ENCODE results near the gene SPNS3. TPM values are rescaled to one million over a fixed set of nuclear protein-coding genes. Genes with fewer than 3 reads are reported as not detected.
A peak's percentile ranks its signal among the peaks of the same experiment; 100 is the strongest.

The SPNS3 gene
- total and polyA plus RNA-seq, 2 of the 8 experiments (the other 6 are each of a cell fraction or from before 2014, with no cell fraction given), result not detected

DNA sequence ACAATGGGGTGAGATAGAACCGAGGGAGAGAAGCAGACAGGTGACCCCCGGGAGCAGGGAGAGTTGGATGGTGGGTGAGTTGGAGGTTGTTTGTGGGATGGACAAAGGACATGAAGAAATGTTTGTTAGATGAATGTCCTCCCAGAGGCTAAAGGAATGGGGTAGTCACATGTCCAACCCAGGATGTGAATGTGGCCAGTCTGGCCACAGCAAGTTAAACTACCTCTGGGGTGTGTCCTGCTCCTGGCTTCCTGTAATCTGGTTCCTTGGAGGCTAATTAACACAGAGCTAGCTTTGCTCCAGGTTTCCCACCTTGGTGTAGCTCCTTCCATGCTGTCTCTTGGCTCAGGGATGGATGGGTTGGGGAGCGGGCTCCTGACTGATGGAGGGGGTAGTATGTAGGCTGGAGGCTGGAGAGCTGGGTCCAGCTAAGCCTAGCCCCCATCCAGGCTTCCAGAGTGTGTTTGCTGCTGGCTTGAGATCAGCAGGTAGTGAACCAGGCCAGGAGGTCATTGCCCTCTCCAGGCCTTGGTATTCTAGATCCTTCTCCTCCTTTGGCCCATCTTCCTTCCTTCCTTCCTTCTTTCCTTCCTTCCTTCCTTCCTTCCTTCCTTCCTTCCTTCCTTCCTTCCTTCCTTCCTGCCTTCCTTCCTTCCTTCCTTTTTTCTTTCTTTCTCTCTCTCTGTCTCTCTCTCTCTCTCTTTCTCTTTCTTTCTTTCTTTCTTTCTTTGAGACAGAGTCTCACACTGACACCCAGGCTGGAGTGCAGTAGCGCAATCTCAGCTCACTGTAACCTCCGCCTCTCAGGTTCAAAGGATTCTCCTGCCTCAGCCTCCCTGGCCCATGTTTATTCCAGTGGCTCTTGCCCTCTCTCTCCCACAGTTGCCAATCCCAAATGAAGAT is 39.3 kb upstream of the SPNS3 start:
- Histone ChIP-seq H3K4me3 (ENCODE audit: extremely low read depth in 1 of 4, insufficient read depth in 2 of 4, low read depth in 3 of 4, low read length in 4 of 4) (no peak overlapping the region), H2AK5ac (ENCODE audit: low read depth, low read length) (peak overlapping the region; percentile 98), H2BK20ac (ENCODE audit: low read length) (peak overlapping the region; percentile 99), H2BK12ac (ENCODE audit: low read depth, low read length) (peak overlapping the region; percentile 100), H3K9ac (replicated peaks in 1 of 4; ENCODE audit: extremely low read depth in 1 of 4, low read depth in 3 of 4, low read length in 3 of 4) (0 out of 7 replicates have a peak overlapping the region, but pooled peaks of 1 of the 4 experiments have one; percentile 7), H3K23me2 (ENCODE audit: low read depth, low read length) (peaks cover 3% of the 10 kb centered on the region; the same call in 1 of the 2 replicates), H2AFZ (ENCODE audit: low read length) (no peak overlapping the region), H2BK15ac (ENCODE audit: low read length) (peak overlapping the region; percentile 88; the same call in 1 of the 2 replicates), H3K23ac (ENCODE audit: insufficient read length) (no peak overlapping the region), H4K20me1 (replicated peaks in 1 of 2; ENCODE audit: control insufficient read depth in 1 of 2, insufficient read depth in 2 of 2, low read length in 2 of 2) (no peaks in the 10 kb centered on the region), H3K27me3 (replicated peaks in 1 of 4; ENCODE audit: control insufficient read depth in 3 of 4, extremely low read depth in 1 of 4, insufficient read depth in 3 of 4, low read length in 3 of 4) (no peaks in the 10 kb centered on the region; a peak in 1 of 7 replicates), H2BK120ac (replicated peaks; ENCODE audit: low read depth, low read length) (peak overlapping the region; percentile 47), H3K36me3 (ENCODE audit: control insufficient read depth in 2 of 4, insufficient read depth in 4 of 4, low read length in 3 of 4) (no peaks in the 10 kb centered on the region), H4K8ac (ENCODE audit: extremely low read depth, insufficient read depth, low read length) (peak overlapping the region; percentile 47; the same call in 1 of the 2 replicates), H4K5ac (ENCODE audit: insufficient read length, low read depth, low read length) (peak overlapping the region; percentile 47), H3K14ac (ENCODE audit: insufficient read length) (no peak overlapping the region), H3K79me2 (ENCODE audit: control insufficient read depth in 1 of 2, insufficient read depth in 2 of 2, low read length in 2 of 2) (no peaks in the 10 kb centered on the region), H3K56ac (replicated peaks; ENCODE audit: insufficient read length, low read depth, low read length) (no peak overlapping the region), H3K4ac (replicated peaks; ENCODE audit: insufficient read length, low read depth, low read length) (peak overlapping the region; percentile 12), H4K91ac (replicated peaks; ENCODE audit: insufficient read length, low read length) (peak overlapping the region; percentile 97), H2BK5ac (ENCODE audit: low read depth, low read length) (peak overlapping the region; percentile 100; the same call in 1 of the 2 replicates), H3K4me2 (ENCODE audit: insufficient read depth in 1 of 2, low read depth in 2 of 2, low read length in 2 of 2) (no peak overlapping the region; a peak in 1 of 4 replicates), H3K79me1 (ENCODE audit: low read depth, low read length) (no peaks in the 10 kb centered on the region), H3K27ac (ENCODE audit: low read depth, low read length) (peak overlapping the region; percentile 99; the same call in 1 of the 2 replicates), H3K4me1 (replicated peaks in 1 of 4; ENCODE audit: control insufficient read depth in 3 of 4, insufficient read depth in 4 of 4, low read length in 3 of 4) (peaks cover 3 to 19% (median 15%) of the 10 kb centered on the region in 4 experiments), H3K18ac (ENCODE audit: extremely low read depth, low read length) (peak overlapping the region; percentile 97), H3K9me3 (ENCODE audit: insufficient read depth in 2 of 2, low read depth in 1 of 2, low read length in 1 of 2) (no peaks in the 10 kb centered on the region)
- ChIA-PET POLR2A (ENCODE audit: partially characterized antibody) (interaction anchor here (0.7 to 4.6 kb wide), 10 partner anchors 8 to 138 kb away, joined by 3 to 45 read pairs (median 4); partner anchors contain the start of gene UBE2G1), CTCF (ENCODE audit: partially characterized antibody) (interaction anchor here (0.6 to 2.0 kb wide), 7 partner anchors 13 to 196 kb away, joined by 3 to 5 read pairs (median 3); no protein-coding TSS in a partner anchor)
- DNase-seq (ENCODE audit: low read depth in 1 of 2, low spot score in 2 of 2), result no peak
- 91% methylated on average over 5 of the region's 5 CpGs; no CpG with 5 or more reads in 1 of the 2 experiments for WGBS, 2 experiments (ENCODE audit: extremely low coverage in 1 of 2, insufficient coverage in 1 of 2, insufficient read length in 1 of 2, insufficient replicate concordance in 2 of 2, low coverage in 1 of 2, low lambda C conversion rate in 2 of 2, missing lambda C conversion rate in 1 of 2)
- no peak; a peak in 1 of 3 replicates for TF ChIP-seq POLR2A (IDR thresholded peaks at IDR 0.05; ENCODE audit: control extremely low read depth in 1 of 2, low read depth in 2 of 2, low read length in 2 of 2)
- TF ChIP-seq EGR1 (IDR thresholded peaks at IDR 0.05; ENCODE audit: borderline replicate concordance, low read depth, low read length), result no peak
- TF ChIP-seq RFX5 (IDR thresholded peaks at IDR 0.05; ENCODE audit: borderline replicate concordance, low read depth, low read length), result no peak
- TF ChIP-seq GABPA (IDR thresholded peaks at IDR 0.05; ENCODE audit: borderline replicate concordance, insufficient read depth, low read length), result no peak
- no peak for TF ChIP-seq EZH2 (IDR thresholded peaks at IDR 0.05; ENCODE audit: low read depth, low read length, severe bottlenecking)
- no peak for TF ChIP-seq KDM1A (IDR thresholded peaks at IDR 0.05; ENCODE audit: borderline replicate concordance, low read length)
- no peak for TF ChIP-seq SP1 (IDR thresholded peaks at IDR 0.05; ENCODE audit: low read depth, low read length)
- no peak for FAIRE-seq
